IMR-90 (cell line): ENCODE data around the gene EGLN1.

Experiments used
- CEBPB ChIP-seq: IDR thresholded peaks from 2 replicates; pipeline ENCODE4 v1.6.1; 2012; ENCODE audit warnings: low read depth, low read length, improper control_type of control experiment
- CHD1 ChIP-seq: IDR thresholded peaks from 2 replicates; pipeline ENCODE4 v1.6.1; 2012; ENCODE audit warnings: low read depth, low read length, improper control_type of control experiment
- CTCF ChIP-seq: conservative IDR thresholded peaks from 2 replicates; pipeline ENCODE4 v1.5.1; 2012; ENCODE audit warnings: mild to moderate bottlenecking, low read depth, low read length, improper control_type of control experiment

GRCh38 chr1:231357187-231357772 lies 64.8 kb downstream of the EGLN1 start:
- TF ChIP-seq CHD1 (no peak), CTCF (no peak), CEBPB (no peak)
